NK-92 (cell line): ENCODE results near the gene NECTIN1.

ENCODE experiments used
- DNase-seq: peaks from one replicate; lab custom pipeline; 2025; ENCODE audit not compliant: unreplicated experiment; lab: John Stamatoyannopoulos, UW

Gene NECTIN1

DNA sequence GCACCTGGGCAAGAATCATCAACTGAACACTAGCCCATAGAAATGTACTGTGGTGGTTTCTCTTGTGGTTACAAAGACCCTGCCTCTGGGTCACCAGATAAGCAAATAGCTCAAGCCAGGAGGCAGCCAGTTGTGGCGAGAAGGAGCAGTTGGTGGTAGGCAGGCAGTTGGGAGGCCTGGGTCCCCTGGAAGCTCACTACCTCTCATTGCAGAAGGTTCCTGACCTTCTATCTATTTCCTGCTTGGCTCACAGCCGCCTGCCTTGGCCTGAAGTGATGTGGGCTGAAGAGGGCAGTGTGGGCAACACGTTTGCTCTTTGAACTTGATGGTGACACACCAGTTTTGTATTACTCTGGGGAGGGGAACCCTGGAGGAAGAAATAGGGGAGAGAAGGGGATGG is 34.7 kb downstream of the NECTIN1 start:
- DNase-seq, result no peak

GRCh38 chr11:119693253-119693815 is 35.7 kb downstream of the NECTIN1 start:
- no peak for DNase-seq

DNA sequence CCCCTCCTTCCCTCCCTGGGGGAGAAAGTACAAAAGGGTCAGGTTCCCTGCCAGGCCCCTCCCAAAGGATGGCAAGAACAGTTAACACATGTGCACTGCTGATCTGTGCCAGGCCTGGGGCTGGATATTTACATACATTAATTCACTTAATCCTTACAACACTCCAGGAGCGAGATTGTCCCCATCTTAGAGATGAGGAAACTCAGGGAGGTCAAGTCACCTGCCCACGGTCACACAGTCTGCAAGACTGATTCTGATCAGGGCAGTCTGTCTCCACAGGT is 36.5 kb downstream of the NECTIN1 start:
- no peak for DNase-seq

GRCh38 chr11:119691701-119692539 is 37.1 kb downstream of the NECTIN1 start:
- DNase-seq, result no peak

DNA sequence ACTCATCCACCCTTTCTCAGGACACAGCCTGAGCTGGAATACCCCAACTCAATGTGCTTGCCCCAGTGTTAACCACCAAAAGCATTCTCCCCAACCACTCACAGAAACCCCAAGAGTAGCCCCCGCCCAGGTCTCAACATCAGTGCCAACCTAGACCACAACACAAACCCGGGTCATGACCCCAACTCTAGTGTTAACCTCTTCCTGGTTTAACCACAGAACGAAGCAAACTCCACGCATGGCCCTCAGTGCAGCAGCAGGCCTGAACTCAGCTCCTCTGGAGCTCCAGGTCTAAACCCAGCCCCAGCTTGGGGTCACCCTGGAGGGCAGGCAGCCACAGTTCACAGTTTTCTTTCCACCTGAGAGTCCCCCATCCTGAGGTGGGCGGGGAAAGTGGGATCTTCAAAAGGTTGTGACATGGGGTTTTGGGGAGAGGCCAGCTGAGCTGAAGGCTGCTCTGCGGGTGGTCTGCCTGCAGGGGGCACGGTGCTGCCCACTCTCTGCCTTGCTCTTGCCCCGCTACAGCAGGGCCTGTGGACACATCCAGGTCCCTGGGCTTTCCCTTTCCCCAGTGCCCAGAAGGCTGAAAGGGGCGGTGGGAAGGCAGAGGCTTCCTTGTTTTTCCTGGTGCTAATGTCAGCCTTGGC is 37.9 kb downstream of the NECTIN1 start:
- DNase-seq, result no peak

DNA sequence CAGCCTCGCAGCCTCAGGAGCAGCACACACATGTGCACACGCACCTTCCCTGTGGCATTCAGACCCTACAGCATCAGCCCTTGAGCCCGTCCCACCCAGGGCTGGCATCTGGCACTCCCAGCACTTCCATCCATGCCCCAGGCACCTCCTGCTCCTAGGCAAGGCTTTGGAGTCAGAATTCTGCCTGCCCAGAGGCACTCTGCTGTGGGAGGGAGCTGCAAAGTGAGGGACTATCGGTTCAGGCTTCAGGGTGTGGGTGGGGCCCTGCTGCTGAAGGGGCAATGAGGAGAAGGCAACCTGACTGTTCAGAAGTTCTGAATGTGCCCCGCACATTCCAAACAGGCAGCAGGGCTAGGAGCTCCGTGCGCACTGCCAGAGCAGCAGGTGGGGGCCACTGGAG is 39.7 kb downstream of the NECTIN1 start:
- DNase-seq, result no peak

GRCh38 chr11:119688356-119688755 is 40.6 kb downstream of the NECTIN1 start:
- DNase-seq, result no peak

GRCh38 chr11:119687373-119688046 is 41.5 kb downstream of the NECTIN1 start:
- DNase-seq, result no peak

DNA sequence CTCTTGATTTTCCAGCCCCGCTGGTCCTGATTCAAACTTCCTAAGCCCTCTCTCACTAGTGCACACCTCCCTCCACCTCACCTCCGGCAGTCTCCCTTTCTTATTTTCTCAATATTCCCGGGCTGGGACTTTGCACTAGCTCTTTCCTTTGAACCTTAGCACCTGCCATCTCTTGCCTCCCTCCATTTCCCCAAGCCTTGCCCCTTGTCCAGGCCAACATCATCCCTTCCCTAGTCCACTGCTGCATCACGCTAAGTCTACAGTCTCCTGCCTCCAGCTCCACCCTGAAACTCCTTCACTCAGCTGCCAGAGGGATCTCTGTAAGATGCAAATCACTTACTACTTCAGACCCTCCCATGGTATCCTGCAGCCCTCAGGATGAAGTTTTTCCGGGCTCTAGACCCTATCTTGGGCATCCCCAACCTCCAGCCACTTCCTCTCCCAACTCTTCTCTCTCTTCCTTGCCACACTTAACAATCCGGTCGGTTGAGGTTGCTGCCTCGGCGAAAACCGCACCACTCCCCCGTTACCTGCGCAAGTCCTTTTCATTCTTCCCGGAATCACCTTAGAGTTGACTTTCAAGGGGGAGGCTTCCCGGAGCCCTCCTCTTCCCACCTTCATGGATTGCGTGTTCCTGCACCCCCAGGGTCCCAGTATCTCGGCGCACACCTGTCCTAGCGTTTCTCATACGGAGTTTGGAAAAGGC is 42.7 kb downstream of the NECTIN1 start:
- no peak for DNase-seq

DNA sequence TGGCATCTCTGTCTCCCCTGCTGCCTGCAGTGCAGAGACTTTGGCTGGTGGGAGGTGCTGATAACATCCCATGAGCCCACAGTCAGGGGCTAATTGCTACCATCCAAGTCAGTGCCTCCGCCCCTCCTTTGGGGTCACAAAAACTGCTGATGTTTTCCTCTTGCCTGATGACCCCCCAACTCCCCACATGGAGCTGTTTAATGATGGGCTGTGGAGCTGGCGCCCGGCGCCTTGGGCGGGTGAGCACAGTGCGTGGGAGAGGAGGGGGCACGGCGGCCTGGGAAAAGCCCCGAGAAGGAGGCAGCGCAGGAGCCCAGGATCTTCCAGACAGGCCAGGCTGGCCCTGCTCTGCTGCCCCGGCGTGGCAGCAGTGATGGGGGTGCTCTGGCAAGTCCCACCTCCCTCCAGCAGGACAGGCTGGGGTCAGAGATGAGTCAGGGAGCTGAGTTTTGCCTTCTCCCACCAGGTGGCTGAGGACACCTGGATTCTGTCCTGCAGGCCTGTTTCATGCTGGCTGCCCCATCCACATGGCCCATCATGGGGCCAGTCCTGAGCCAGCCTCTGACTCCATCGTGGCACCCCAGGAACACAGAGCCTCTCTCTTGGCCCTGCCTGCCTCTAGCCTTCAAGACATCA is 43.8 kb downstream of the NECTIN1 start:
- no peak for DNase-seq

GRCh38 chr11:119684361-119685110 is 44.5 kb downstream of the NECTIN1 start:
- no peak for DNase-seq

- DNase-seq, result no peak
These were observed 45.2 kb downstream of the NECTIN1 start for GRCh38 chr11:119683783-119684182.

DNA sequence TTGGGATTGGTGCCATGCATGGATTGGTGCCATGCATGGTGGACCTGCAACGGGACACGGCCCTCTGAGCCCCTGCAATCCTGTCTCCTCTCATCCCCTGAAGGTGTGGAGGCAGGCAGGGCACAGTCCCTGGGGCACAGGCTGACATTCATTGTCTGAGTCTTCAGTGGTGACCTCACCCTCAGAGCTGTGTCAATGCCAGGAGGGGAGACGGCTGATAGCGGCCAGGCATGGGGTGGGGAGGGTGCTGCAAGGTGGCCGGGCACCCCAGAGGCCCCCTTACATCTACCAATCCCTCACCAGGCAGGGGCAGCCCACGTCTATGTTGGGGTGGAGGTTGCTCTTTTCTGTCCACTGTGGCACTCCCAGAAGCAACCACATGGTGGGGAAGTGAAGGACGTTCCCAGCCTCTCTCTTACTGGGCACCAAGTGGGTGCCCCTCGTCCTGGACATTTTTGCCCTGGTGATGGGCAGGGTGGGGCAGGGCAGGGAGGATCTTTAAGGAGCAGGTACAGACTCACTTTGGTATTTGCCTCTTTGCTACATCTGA is 47.6 kb downstream of the NECTIN1 start:
- DNase-seq, result no peak

- DNase-seq, result no peak
These were observed 48.2 kb downstream of the NECTIN1 start for GRCh38 chr11:119680541-119681360.

- no peak for DNase-seq
These were observed 49.7 kb downstream of the NECTIN1 start for GRCh38 chr11:119679346-119679745.

DNA sequence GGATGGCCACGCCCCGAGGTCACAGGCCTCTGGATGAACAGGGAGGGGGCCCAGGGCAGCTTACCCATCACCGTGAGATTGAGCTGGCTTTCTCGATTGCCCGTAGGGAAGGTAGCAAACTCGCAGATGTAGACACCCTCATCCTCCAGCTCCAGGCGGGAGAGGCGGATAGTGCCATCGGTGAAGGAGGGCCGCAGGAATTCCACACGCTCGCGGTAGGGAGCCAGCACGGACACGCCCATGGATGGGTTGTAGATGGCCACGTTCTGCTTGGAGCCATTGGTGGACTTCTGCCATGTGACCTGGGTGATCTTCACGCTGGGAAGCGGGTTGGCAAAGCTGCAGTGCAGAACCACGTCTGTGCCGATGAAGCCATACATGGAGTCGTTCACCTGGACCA is 50.6 kb downstream of the NECTIN1 start:
- no peak for DNase-seq

- no peak for DNase-seq
These were observed 51.2 kb downstream of the NECTIN1 start for GRCh38 chr11:119677840-119678239.

GRCh38 chr11:119676461-119677020 is 52.5 kb downstream of the NECTIN1 start:
- no peak for DNase-seq
